SK-N-MC (cell line): ENCODE data around the gene ZBTB7C.

Experiments
- DNase-seq: peaks from one replicate; pipeline ENCODE4 v3.0.0-alpha.2; 2011; ENCODE audit warnings: low read depth, low spot score
- H3K27ac ChIP-seq: fragments of 200-600 bp; sonication (generic); 2 replicates; pipeline ENCODE4 v1.5.1; 2016; ENCODE audit warnings: mixed run types
- H3K36me3 ChIP-seq: fragments of 200-600 bp; sonication (generic); 2 replicates; pipeline ENCODE4 v1.6.1; 2017; ENCODE audit warnings: antibody characterized with exemption, low read length, mixed read lengths; ENCODE audit not compliant: insufficient read depth
- H3K4me3 ChIP-seq: fragments of 200-600 bp; sonication (generic); 2 replicates; pipeline ENCODE4 v1.5.1; 2016
- H3K9ac ChIP-seq: fragments of 200-600 bp; sonication (generic); 2 replicates; pipeline ENCODE4 v1.8.0; 2017; ENCODE audit warnings: mixed run types, mixed read lengths; ENCODE audit not compliant: insufficient read length
- H3K9me3 ChIP-seq: fragments of 200-600 bp; sonication (generic); 2 replicates; pipeline ENCODE4 v1.6.1; 2017; ENCODE audit warnings: low read depth, mild to moderate bottlenecking, antibody characterized with exemption, low read length, moderate library complexity, mixed read lengths
- EZH2 ChIP-seq: fragments of 200-600 bp; sonication (generic); IDR thresholded peaks from one replicate; pipeline ENCODE4 v1.6.1; 2017; ENCODE audit warnings: antibody characterized with exemption
- FOXP2 ChIP-seq: optimal IDR thresholded peaks from 2 replicates; pipeline ENCODE3; 2011; ENCODE audit warnings: mild to moderate bottlenecking, moderate library complexity; ENCODE audit not compliant: insufficient read depth; ENCODE audit errors: extremely low read length, control extremely low read depth
- POLR2AphosphoS5 ChIP-seq: IDR thresholded peaks from 2 replicates; pipeline ENCODE4 v1.6.1; 2012; ENCODE audit warnings: mild to moderate bottlenecking, low read depth, low read length, borderline replicate concordance

The ZBTB7C gene

GRCh38 chr18:48116873-48117630 lies 292.1 kb downstream of the ZBTB7C start:
- H3K9me3 ChIP-seq = no peaks in the 10 kb centered on the region
- no peak overlapping the region for H3K4me3 ChIP-seq
- H3K27ac ChIP-seq = no peak overlapping the region
- no peak for TF ChIP-seq POLR2AphosphoS5
- TF ChIP-seq FOXP2 = no peak
- TF ChIP-seq EZH2 = no peak
- no peak for DNase-seq
- no peak overlapping the region for H3K9ac ChIP-seq
- no peaks in the 10 kb centered on the region for H3K36me3 ChIP-seq

- no peak for DNase-seq
- no peak overlapping the region for H3K4me3 ChIP-seq
- TF ChIP-seq FOXP2 = no peak
- TF ChIP-seq EZH2 = no peak
- no peak for TF ChIP-seq POLR2AphosphoS5
Measured at GRCh38 chr18:48116017-48116416, 293.2 kb downstream of the ZBTB7C start.

GRCh38 chr18:48113691-48114090 lies 295.5 kb downstream of the ZBTB7C start:
- Histone ChIP-seq H3K9ac (no peak overlapping the region), H3K4me3 (no peak overlapping the region), H3K36me3 (no peaks in the 10 kb centered on the region), H3K27ac (no peak overlapping the region), H3K9me3 (no peaks in the 10 kb centered on the region)
- DNase-seq = no peak
- no peak for TF ChIP-seq EZH2
- TF ChIP-seq POLR2AphosphoS5 = no peak
- no peak for TF ChIP-seq FOXP2

More at GRCh38 chr18:48116017-48116416, 293.2 kb downstream of the ZBTB7C start:
- H3K9ac ChIP-seq = no peak overlapping the region
- no peak overlapping the region for H3K27ac ChIP-seq
- H3K9me3 ChIP-seq = no peaks in the 10 kb centered on the region
- no peaks in the 10 kb centered on the region for H3K36me3 ChIP-seq

GRCh38 chr18:48111587-48111986 lies 297.6 kb downstream of the ZBTB7C start:
- no peak for DNase-seq

GRCh38 chr18:48110797-48111196 lies 298.4 kb downstream of the ZBTB7C start:
- TF ChIP-seq POLR2AphosphoS5 (no peak), EZH2 (no peak), FOXP2 (no peak)
- H3K4me3 ChIP-seq = no peak overlapping the region
- DNase-seq = no peak
- H3K27ac ChIP-seq = no peak overlapping the region
- H3K9me3 ChIP-seq = no peaks in the 10 kb centered on the region
- H3K36me3 ChIP-seq = no peaks in the 10 kb centered on the region
- no peak overlapping the region for H3K9ac ChIP-seq

More at GRCh38 chr18:48111587-48111986, 297.6 kb downstream of the ZBTB7C start:
- Histone ChIP-seq H3K4me3 (no peak overlapping the region), H3K27ac (no peak overlapping the region), H3K9ac (no peak overlapping the region), H3K36me3 (no peaks in the 10 kb centered on the region), H3K9me3 (no peaks in the 10 kb centered on the region)
- TF ChIP-seq EZH2 (no peak), FOXP2 (no peak), POLR2AphosphoS5 (no peak)

GRCh38 chr18:48109961-48110493 lies 299.2 kb downstream of the ZBTB7C start:
- H3K4me3 ChIP-seq = no peak overlapping the region
- no peak for DNase-seq
- H3K9me3 ChIP-seq = no peaks in the 10 kb centered on the region
- H3K27ac ChIP-seq = no peak overlapping the region
- H3K9ac ChIP-seq = no peak overlapping the region
- no peaks in the 10 kb centered on the region for H3K36me3 ChIP-seq
- TF ChIP-seq POLR2AphosphoS5 (no peak), FOXP2 (no peak)

GRCh38 chr18:48108136-48108535 lies 301.0 kb downstream of the ZBTB7C start:
- no peak for DNase-seq

GRCh38 chr18:48106976-48107781 lies 302.0 kb downstream of the ZBTB7C start:
- Histone ChIP-seq H3K36me3 (no peaks in the 10 kb centered on the region), H3K9me3 (no peaks in the 10 kb centered on the region), H3K9ac (no peak overlapping the region), H3K27ac (no peak overlapping the region), H3K4me3 (no peak overlapping the region)
- no peak for DNase-seq
- TF ChIP-seq POLR2AphosphoS5 = no peak
- TF ChIP-seq FOXP2 = no peak
- no peak for TF ChIP-seq EZH2

More at GRCh38 chr18:48108136-48108535, 301.0 kb downstream of the ZBTB7C start:
- Histone ChIP-seq H3K27ac (no peak overlapping the region), H3K9me3 (no peaks in the 10 kb centered on the region), H3K36me3 (no peaks in the 10 kb centered on the region), H3K9ac (no peak overlapping the region), H3K4me3 (no peak overlapping the region)
- TF ChIP-seq POLR2AphosphoS5 (no peak), EZH2 (no peak), FOXP2 (no peak)
